MM.1S (cell line): Measurements from ENCODE around the gene EXOC3L1.

ENCODE experiments used
- EZH2 ChIP-seq: fragments of 300-600 bp; sonication (generic); optimal IDR thresholded peaks from 2 replicates; pipeline ENCODE3; 2017; ENCODE audit warnings: low read depth, mild to moderate bottlenecking, antibody characterized with exemption, low read length, mixed read lengths
- TF ChIP-seq, protein P1 (sequence below): fragments of 300-600 bp; sonication (generic); IDR thresholded peaks from 2 replicates; pipeline ENCODE4 v1.5.1; 2016; ENCODE audit warnings: antibody characterized with exemption, low read length, mixed read lengths

DNA sequence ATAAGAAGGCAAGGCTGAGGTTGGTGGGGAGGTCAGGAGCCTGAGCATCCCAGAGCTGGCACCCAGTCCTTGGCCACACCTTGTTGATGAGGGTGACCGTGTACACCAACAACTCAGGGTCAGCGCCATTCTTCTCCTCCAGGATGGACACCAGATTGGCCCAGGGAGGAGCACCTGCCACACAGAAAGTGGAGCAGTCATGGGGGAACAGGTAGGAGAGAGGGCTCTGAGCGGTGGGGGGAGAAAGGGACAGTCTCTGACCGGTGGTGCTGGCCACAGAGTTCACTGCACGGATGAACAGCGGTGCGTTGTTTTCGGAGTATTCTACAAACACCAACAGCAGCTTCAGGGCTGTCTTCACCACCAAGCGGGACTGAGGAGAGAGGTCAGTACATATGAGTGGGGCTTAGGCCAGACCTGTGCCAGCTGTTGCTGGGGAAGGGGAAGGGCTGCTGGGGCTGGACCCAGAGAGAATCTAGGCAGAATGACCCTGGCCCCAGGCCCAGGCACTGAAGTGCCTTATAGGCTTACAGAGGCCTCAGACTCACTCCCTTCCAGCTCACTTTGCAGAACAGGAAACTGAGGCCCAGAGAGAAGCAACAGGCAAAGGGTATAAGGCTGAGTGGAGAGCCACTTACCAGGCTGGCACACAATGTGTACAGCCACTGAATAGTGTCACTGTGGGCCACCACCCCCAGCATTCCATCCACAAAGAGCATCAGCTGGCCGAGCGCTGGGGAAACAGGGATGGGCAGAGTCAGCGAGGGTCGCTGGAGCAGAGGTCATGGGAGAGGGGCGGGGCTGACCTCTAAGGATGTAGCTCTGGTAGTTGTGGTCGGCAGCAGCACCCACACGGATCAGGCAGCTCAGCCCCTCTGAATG lies 47.7 kb upstream of the EXOC3L1 start:
- TF ChIP-seq EZH2: no peak
- TF ChIP-seq, protein P1, sequence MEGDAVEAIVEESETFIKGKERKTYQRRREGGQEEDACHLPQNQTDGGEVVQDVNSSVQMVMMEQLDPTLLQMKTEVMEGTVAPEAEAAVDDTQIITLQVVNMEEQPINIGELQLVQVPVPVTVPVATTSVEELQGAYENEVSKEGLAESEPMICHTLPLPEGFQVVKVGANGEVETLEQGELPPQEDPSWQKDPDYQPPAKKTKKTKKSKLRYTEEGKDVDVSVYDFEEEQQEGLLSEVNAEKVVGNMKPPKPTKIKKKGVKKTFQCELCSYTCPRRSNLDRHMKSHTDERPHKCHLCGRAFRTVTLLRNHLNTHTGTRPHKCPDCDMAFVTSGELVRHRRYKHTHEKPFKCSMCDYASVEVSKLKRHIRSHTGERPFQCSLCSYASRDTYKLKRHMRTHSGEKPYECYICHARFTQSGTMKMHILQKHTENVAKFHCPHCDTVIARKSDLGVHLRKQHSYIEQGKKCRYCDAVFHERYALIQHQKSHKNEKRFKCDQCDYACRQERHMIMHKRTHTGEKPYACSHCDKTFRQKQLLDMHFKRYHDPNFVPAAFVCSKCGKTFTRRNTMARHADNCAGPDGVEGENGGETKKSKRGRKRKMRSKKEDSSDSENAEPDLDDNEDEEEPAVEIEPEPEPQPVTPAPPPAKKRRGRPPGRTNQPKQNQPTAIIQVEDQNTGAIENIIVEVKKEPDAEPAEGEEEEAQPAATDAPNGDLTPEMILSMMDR: no peak
